Measurements from ENCODE around the gene XRCC2. TPM values are rescaled to one million over a fixed set of nuclear protein-coding genes. Genes with fewer than 3 reads are reported as not detected.

The XRCC2 gene
- total and polyA plus RNA-seq, 2 donors from 2014 or later: 0.22 to 0.44 TPM

DNA sequence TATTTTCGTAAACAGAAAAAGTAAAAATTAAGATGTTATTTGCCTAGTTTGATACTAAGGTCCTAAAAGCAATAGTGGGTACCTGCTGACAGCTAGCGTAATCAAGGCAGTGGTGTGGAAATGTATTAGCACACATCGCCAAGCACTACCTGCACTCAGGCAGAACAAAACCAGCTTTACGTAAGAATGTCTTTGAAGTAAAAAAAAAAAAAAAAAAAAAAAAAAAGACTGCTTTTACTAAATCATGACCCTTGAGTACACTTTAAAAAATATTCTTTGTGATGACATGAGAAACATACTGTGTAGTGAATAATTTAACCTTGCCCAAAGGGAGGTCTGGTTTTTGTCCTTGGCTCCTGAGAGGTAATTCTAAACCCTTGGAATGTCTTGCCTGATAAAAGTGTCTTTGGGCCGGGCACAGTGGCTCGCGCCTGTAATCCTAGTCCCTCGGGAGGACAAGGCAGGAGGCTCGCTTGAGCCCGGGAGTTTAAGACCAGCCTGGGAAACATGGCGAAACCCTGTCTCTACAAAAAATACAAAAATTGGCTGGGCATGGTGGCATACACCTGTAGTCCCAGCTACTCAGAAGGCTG lies 12.7 kb downstream of the XRCC2 start:
- TF ChIP-seq, protein P1, sequence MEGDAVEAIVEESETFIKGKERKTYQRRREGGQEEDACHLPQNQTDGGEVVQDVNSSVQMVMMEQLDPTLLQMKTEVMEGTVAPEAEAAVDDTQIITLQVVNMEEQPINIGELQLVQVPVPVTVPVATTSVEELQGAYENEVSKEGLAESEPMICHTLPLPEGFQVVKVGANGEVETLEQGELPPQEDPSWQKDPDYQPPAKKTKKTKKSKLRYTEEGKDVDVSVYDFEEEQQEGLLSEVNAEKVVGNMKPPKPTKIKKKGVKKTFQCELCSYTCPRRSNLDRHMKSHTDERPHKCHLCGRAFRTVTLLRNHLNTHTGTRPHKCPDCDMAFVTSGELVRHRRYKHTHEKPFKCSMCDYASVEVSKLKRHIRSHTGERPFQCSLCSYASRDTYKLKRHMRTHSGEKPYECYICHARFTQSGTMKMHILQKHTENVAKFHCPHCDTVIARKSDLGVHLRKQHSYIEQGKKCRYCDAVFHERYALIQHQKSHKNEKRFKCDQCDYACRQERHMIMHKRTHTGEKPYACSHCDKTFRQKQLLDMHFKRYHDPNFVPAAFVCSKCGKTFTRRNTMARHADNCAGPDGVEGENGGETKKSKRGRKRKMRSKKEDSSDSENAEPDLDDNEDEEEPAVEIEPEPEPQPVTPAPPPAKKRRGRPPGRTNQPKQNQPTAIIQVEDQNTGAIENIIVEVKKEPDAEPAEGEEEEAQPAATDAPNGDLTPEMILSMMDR (IDR thresholded peaks at IDR 0.05; ENCODE audit: borderline replicate concordance, extremely low read depth, insufficient read depth): no peak
- no peak overlapping the region for H3K4me3 ChIP-seq (ENCODE audit: low read length in 3 of 3)
- H3K4me1 ChIP-seq (ENCODE audit: control insufficient read depth in 2 of 3, insufficient read depth in 2 of 3, low read depth in 1 of 3, low read length in 3 of 3): peaks cover 0 to 3% (median 0%) of the 10 kb centered on the region in 3 donors
- no peak overlapping the region for H3K27ac ChIP-seq (ENCODE audit: low read depth in 2 of 2, low read length in 2 of 2)
- DNase-seq: peak in 1 of 5 donors; percentile 3
- no peaks in the 10 kb centered on the region for H3K27me3 ChIP-seq (ENCODE audit: control insufficient read depth, insufficient read depth, low read length)
- no peak for FAIRE-seq
- no peaks in the 10 kb centered on the region for H3K9me3 ChIP-seq (ENCODE audit: control insufficient read depth in 2 of 3, insufficient read depth in 1 of 3, low read length in 3 of 3)
- H3K36me3 ChIP-seq (ENCODE audit: control insufficient read depth in 2 of 3, insufficient read depth in 3 of 3, low read length in 3 of 3): no peaks in the 10 kb centered on the region
- no peak overlapping the region for H3K9ac ChIP-seq (ENCODE audit: low read length in 3 of 3)
- intact Hi-C loops (cut with DNase I): no loop called here

DNA sequence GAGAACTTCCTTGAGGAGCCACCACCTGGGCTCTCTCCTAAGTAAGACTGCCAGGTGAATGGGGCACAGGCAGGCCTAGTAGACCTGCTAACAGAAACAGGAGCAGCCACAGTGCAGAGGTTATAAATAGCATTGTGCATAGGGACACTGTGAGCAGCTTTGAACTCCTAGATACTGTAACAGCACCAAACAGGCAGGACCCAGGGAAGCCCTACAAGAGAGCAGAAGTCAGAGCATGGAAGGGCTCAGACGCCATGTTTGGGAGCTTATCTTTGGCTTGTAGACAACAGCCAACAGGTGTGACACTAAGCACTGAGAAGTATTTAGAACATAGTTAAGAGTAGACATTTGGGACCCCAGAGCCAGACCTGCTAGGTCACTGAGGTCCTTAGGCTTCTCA lies 14.5 kb downstream of the XRCC2 start:
- no peak overlapping the region for H3K9ac ChIP-seq (ENCODE audit: low read length in 3 of 3)
- no peak for DNase-seq
- H3K4me3 ChIP-seq (ENCODE audit: low read length in 3 of 3): no peak overlapping the region
- H3K36me3 ChIP-seq (ENCODE audit: control insufficient read depth in 2 of 3, insufficient read depth in 3 of 3, low read length in 3 of 3): no peaks in the 10 kb centered on the region
- TF ChIP-seq, protein P1 (IDR thresholded peaks at IDR 0.05; ENCODE audit: borderline replicate concordance, extremely low read depth, insufficient read depth): no peak
- FAIRE-seq: no peak
- H3K27me3 ChIP-seq (ENCODE audit: control insufficient read depth, insufficient read depth, low read length): no peaks in the 10 kb centered on the region
- H3K9me3 ChIP-seq (ENCODE audit: control insufficient read depth in 2 of 3, insufficient read depth in 1 of 3, low read length in 3 of 3): no peaks in the 10 kb centered on the region
- no peak overlapping the region for H3K27ac ChIP-seq (ENCODE audit: low read depth in 2 of 2, low read length in 2 of 2)
- H3K4me1 ChIP-seq (ENCODE audit: control insufficient read depth in 2 of 3, insufficient read depth in 2 of 3, low read depth in 1 of 3, low read length in 3 of 3): peaks cover 0 to 3% (median 0%) of the 10 kb centered on the region in 3 donors
- intact Hi-C loops (cut with DNase I): no loop called here

DNA sequence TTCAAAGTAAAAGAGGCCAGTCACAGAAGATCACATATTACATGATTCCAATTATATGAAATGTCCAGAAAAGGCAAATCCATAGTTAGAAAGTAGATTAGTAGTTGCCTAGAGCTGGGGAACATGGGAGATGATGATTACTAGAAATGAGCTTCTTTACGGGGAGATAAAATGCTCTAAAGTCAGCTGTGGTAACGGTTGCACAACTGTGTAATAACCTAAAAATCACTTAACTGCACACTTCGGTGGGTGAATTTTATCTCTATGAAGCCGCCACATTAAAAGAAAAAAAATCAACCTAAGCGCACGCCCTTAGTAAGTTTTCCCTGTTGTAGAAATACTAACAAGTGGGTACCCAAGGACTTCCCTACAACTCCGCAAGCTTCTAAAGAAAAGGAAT lies 15.9 kb downstream of the XRCC2 start:
- FAIRE-seq (no peak), DNase-seq (no peak)
- H3K36me3 ChIP-seq (ENCODE audit: control insufficient read depth in 2 of 3, insufficient read depth in 3 of 3, low read length in 3 of 3): no peaks in the 10 kb centered on the region
- intact Hi-C loops (cut with DNase I): no loop called here
- no peak overlapping the region for H3K4me3 ChIP-seq (ENCODE audit: low read length in 3 of 3)
- no peak overlapping the region for H3K27ac ChIP-seq (ENCODE audit: low read depth in 2 of 2, low read length in 2 of 2)
- no peaks in the 10 kb centered on the region for H3K27me3 ChIP-seq (ENCODE audit: control insufficient read depth, insufficient read depth, low read length)
- TF ChIP-seq, protein P1 (IDR thresholded peaks at IDR 0.05; ENCODE audit: borderline replicate concordance, extremely low read depth, insufficient read depth): no peak
- peaks cover 0 to 3% (median 0%) of the 10 kb centered on the region in 3 donors for H3K4me1 ChIP-seq (ENCODE audit: control insufficient read depth in 2 of 3, insufficient read depth in 2 of 3, low read depth in 1 of 3, low read length in 3 of 3)
- no peaks in the 10 kb centered on the region for H3K9me3 ChIP-seq (ENCODE audit: control insufficient read depth in 2 of 3, insufficient read depth in 1 of 3, low read length in 3 of 3)
- no peak overlapping the region for H3K9ac ChIP-seq (ENCODE audit: low read length in 3 of 3)

DNA sequence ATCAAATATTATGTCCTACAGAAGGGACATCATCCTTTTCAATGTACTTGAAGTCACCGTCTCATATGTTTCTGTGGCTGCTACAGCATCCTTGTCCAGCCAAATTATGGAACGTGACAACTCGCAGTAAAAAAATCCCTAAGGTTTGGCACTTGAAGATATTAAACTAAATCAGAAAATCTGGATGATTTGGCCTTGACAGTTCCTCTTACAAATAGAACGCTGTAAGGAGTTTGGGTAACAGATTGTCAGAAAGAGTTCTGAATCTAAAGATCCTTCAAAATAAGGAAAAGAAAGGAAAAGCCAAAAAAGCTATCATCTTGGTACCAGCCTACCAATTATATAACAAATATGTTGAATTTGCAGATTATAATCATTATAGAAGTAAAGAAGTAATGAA lies 21.0 kb downstream of the XRCC2 start:
- no peaks in the 10 kb centered on the region for H3K4me1 ChIP-seq (ENCODE audit: control insufficient read depth in 2 of 3, insufficient read depth in 2 of 3, low read depth in 1 of 3, low read length in 3 of 3)

More for the DNA sequence above, 21.0 kb downstream of the XRCC2 start:
- TF ChIP-seq, protein P1 (IDR thresholded peaks at IDR 0.05; ENCODE audit: borderline replicate concordance, extremely low read depth, insufficient read depth): no peak
- Histone ChIP-seq H3K9ac (ENCODE audit: low read length in 3 of 3) (no peak overlapping the region), H3K9me3 (ENCODE audit: control insufficient read depth in 2 of 3, insufficient read depth in 1 of 3, low read length in 3 of 3) (no peaks in the 10 kb centered on the region), H3K4me3 (ENCODE audit: low read length in 3 of 3) (no peak overlapping the region), H3K36me3 (ENCODE audit: control insufficient read depth in 2 of 3, insufficient read depth in 3 of 3, low read length in 3 of 3) (no peaks in the 10 kb centered on the region), H3K27ac (ENCODE audit: low read depth in 2 of 2, low read length in 2 of 2) (no peak overlapping the region), H3K27me3 (ENCODE audit: control insufficient read depth, insufficient read depth, low read length) (no peaks in the 10 kb centered on the region)
- DNase-seq: no peak
- intact Hi-C loops (cut with DNase I): no loop called here
- FAIRE-seq: no peak

All from kidney (tissue), 14 donors.